GM18870 (cell line): ENCODE measurements around the gene YIPF3.
"Not testable (repeated sequence)": the region's sequence is repeated elsewhere in the genome, so short reads cannot be mapped to it uniquely, and the experiment has no call there.

Source experiments
- ATAC-seq: cut with Tn5 transposase; IDR thresholded peaks from one replicate; pipeline ENCODE4 v1.9.1; 2021; ENCODE audit warnings: moderate library complexity; ENCODE audit not compliant: unreplicated experiment

The YIPF3 gene

DNA sequence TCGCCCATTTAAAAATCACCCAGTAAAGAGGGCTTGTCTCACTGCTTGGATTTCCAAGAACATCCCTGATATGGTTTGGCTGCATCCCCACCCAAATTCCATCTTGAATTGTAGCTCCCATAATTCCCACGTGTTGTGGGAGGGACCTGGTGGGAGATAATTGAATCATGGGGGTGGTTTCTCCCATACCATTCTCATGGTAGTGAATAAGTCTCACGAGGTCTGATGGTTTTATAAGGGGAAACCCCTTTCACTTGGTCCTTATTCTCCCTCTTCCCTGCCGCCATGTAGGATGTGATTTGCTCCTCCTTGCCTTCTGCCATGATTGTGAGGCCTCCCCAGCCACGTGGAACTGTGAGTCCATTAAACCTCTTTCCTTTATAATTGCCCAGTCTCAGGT is 49.5 kb downstream of the YIPF3 start:
- not testable (repeated sequence) for ATAC-seq

DNA sequence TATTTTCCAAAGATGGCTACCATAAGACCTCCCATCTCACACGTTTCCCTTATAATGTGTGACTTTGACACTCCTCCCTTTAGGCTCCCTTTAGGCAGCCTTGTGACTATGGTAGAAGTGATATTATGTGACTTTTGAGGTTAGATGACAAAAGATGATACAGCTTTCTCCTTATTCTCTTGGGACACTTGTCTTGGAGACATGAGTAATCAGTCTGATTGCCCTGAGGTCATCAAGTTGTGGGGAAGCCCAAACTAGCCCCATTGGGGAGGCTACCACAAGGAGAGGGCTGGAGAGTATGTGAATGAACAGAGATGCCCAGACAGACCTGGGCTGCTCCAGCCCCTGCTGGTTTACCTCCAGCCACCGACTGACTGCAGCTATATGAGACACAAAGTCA is 50.8 kb downstream of the YIPF3 start:
- ATAC-seq, result no peak

DNA sequence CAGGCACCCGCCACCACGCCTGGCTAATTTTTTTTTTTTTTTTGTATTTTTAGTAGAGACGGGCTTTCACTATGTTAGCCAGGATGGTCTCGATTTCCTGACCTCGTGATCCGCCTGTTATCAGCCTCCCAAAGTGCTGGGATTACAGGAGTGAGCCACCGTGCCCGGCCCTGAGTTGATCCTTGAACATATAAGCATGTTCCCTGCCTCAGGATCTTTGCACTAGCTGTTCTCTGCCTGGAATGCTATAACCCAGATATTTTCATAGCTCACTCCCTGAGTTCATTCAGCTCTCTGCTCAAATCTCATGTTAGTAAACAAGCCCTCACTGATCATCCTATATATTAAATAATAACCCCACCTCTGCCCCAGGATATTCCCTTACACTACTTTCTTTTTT is 52.4 kb downstream of the YIPF3 start:
- ATAC-seq, result no peak

DNA sequence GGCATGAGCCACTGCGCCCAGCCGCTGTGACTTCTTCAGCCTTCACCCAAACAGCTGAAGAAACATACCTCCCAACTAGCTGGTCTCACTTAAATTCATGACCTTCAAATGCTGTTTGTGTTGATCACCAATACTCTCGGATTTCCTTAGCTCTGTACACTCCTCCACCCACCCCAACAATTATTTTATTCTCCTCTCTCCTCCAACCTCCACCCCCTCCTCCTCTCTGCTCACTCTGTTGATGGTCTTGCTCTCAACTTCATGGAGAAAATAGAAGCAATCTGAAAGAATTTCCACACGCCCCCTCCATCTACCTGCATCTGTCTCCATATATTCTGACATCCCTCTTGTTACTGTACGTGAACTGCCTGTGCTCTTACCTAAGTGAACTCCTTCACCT is 54.8 kb downstream of the YIPF3 start:
- ATAC-seq, result no peak
